Measurements from ENCODE around the gene CAMTA1.
"Not testable (repeated sequence)": the region's sequence is repeated elsewhere in the genome, so short reads cannot be mapped to it uniquely, and the experiment has no call there.

Gene CAMTA1

DNA sequence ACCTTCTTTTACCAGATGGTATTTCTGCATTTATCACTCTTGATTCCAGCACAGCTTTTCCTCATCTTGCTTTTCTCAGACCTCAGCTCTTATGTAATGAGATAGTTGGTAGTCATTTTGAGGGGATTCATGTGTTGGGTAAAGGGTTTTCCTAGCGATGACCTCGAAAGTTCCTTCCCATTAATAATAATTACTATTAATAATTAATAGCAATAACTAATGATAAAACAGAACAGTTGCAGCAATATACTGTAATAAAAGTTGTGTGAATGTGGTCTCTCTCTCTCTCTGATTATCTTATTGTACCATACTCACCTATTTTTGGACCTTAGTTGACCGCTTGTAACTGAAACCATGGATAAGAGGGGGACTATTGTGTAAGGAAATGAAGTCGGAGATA lies 14.2 kb downstream of the CAMTA1 start:
- Histone ChIP-seq H3K4me1 (ENCODE audit: insufficient read depth, low read length) (no peaks in the 10 kb centered on the region), H3K9ac (ENCODE audit: low read depth, low read length) (no peak overlapping the region), H3K27ac (ENCODE audit: low read length) (no peak overlapping the region), H3K27me3 (ENCODE audit: insufficient read depth, low read length) (no peaks in the 10 kb centered on the region), H3K9me3 (ENCODE audit: insufficient read depth, low read depth, low read length) (no peaks in the 10 kb centered on the region), H3K4me3 (ENCODE audit: low read length) (no peak overlapping the region), H3K36me3 (ENCODE audit: insufficient read depth, low read depth, low read length) (peaks cover 7% of the 10 kb centered on the region; the same call in 1 of the 2 replicates)

DNA sequence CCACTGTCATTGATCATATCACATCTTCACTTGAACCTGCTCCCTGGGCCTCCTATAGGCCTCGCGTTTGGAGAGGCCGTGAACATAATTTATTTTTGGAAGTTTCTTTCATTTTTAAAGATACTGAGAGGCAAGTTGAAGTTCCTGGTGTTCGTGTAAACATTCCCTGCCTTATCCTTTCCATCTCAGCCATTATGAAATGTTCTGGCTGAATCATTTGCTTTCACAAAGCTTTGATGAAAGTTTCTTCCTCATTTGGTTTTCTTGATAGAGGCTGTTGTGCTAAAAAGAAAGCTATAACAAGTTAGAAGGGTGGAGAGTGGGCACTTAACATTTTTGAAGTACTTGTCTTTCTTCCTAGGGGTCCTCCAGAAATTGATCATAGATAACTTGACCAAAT lies 15.5 kb downstream of the CAMTA1 start:
- Histone ChIP-seq H3K9me3 (ENCODE audit: insufficient read depth, low read depth, low read length) (no peaks in the 10 kb centered on the region), H3K27ac (ENCODE audit: low read length) (no peak overlapping the region), H3K27me3 (ENCODE audit: insufficient read depth, low read length) (no peaks in the 10 kb centered on the region), H3K36me3 (ENCODE audit: insufficient read depth, low read depth, low read length) (peaks cover 1% of the 10 kb centered on the region; the same call in 1 of the 2 replicates), H3K4me3 (ENCODE audit: low read length) (no peak overlapping the region), H3K9ac (ENCODE audit: low read depth, low read length) (no peak overlapping the region), H3K4me1 (ENCODE audit: insufficient read depth, low read length) (no peaks in the 10 kb centered on the region)

DNA sequence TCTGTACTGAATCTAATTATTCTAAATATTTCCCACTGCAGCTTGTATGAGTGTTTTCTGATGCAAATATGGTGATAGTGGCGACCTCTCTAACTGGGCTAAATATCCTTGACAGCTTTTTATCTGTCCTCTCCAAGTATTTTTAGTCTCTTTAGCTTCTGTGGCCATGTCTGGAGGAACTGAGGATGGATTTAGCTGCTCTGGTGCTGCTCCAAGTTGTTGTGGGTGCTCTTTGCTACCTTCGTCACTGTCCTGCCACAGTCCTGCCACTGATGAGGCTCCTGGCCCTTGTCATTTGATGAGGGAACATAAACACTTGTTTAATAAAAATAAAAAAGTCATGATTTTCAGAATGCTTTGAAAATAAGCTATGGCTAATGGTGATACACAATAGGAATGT lies 15.9 kb downstream of the CAMTA1 start:
- no peak overlapping the region for H3K27ac ChIP-seq (ENCODE audit: low read length)
- H3K9ac ChIP-seq (ENCODE audit: low read depth, low read length) = no peak overlapping the region
- H3K27me3 ChIP-seq (ENCODE audit: insufficient read depth, low read length) = no peaks in the 10 kb centered on the region
- H3K4me1 ChIP-seq (ENCODE audit: insufficient read depth, low read length) = no peaks in the 10 kb centered on the region
- no peak overlapping the region for H3K4me3 ChIP-seq (ENCODE audit: low read length)
- no peaks in the 10 kb centered on the region for H3K36me3 ChIP-seq (ENCODE audit: insufficient read depth, low read depth, low read length)
- H3K9me3 ChIP-seq (ENCODE audit: insufficient read depth, low read depth, low read length) = no peaks in the 10 kb centered on the region

DNA sequence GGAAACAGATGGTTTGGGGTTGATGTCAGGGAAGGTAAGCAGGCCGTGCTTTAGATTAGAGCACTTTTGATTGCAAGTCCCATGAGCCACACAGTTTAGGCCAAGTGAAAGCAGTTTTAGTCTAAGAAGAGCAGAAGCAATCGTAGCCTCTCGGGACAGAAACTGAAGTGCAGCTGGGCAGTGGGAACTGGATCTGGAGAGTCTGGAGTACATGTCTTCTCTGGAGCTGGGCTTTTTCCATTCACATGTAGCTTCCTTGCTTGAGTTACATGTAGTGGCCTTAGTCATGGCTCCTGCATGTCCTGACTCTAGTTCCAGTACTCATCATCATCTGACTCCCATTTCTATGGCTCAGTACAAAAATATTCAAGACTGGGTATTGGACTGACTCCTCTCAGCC lies 16.7 kb downstream of the CAMTA1 start:
- H3K36me3 ChIP-seq (ENCODE audit: insufficient read depth, low read depth, low read length) = peaks cover 3% of the 10 kb centered on the region; the same call in 1 of the 2 replicates
- H3K9me3 ChIP-seq (ENCODE audit: insufficient read depth, low read depth, low read length) = no peaks in the 10 kb centered on the region
- no peak overlapping the region for H3K9ac ChIP-seq (ENCODE audit: low read depth, low read length)
- no peaks in the 10 kb centered on the region for H3K4me1 ChIP-seq (ENCODE audit: insufficient read depth, low read length)
- H3K27ac ChIP-seq (ENCODE audit: low read length) = no peak overlapping the region
- H3K4me3 ChIP-seq (ENCODE audit: low read length) = no peak overlapping the region
- H3K27me3 ChIP-seq (ENCODE audit: insufficient read depth, low read length) = no peaks in the 10 kb centered on the region

DNA sequence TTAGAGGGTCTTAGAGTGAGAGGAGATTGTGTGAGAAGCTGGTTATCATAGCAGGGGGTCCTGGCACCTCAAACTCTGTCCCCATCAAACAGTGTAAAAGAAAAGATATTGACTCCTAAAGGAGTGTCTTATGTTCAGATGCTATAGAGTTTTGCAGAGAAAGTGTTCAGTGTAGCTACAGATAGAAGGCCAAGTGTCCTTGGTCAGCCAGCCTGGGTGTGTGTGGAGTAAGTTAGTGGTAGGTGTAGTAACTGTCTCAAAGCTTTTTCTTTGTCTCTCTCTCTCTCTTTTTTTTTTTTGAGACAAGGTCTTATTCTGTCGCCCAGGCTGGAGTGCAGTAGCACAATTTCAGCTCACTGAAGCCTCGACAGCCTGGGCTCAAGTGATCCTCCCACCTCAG lies 17.2 kb downstream of the CAMTA1 start:
- Histone ChIP-seq H3K9ac (ENCODE audit: low read depth, low read length) (no peak overlapping the region), H3K27ac (ENCODE audit: low read length) (no peak overlapping the region), H3K27me3 (ENCODE audit: insufficient read depth, low read length) (no peaks in the 10 kb centered on the region), H3K9me3 (ENCODE audit: insufficient read depth, low read depth, low read length) (no peaks in the 10 kb centered on the region), H3K4me3 (ENCODE audit: low read length) (no peak overlapping the region), H3K4me1 (ENCODE audit: insufficient read depth, low read length) (no peaks in the 10 kb centered on the region), H3K36me3 (ENCODE audit: insufficient read depth, low read depth, low read length) (peaks cover 4% of the 10 kb centered on the region; the same call in 1 of the 2 replicates)

DNA sequence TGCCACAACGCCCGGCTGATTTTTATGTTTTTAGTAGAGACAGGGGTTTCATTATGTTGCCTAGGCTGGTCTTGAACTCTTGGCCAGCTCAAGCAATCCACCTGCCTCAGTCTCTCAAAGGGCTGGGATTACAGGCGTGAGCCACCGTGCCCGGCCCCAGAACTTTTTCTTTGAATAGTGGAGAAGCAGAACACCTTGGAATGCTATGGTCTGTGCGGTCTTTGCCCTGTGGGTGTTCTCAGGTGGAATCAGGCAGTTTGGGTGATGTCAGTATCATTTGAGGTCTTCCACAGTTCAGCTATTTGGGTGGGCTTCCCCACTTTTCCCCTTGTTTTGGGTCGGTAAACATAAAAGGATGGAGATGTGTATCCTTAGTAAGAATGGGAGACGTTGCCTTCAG lies 17.6 kb downstream of the CAMTA1 start:
- Histone ChIP-seq H3K27ac (ENCODE audit: low read length) (no peak overlapping the region), H3K27me3 (ENCODE audit: insufficient read depth, low read length) (no peaks in the 10 kb centered on the region)

DNA sequence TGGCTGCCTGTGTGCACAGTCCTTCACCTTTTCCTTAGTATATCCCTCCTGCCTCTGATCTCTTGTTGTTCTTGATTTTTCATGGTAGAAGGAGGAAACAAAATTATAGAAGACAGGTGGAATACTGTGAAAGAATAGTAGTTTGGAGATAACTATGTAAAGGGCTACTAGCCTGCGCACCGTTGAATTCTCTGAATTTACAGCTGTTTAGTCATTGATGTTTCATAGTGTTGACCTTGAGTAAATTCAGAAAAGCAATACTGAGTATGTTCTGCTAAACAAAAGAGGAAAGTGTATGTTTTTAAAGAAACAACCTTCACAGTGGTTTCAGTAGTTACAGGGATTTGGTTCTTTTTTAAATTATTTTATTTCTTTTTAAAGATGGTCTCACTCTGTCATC lies 18.1 kb downstream of the CAMTA1 start:
- Histone ChIP-seq H3K9ac (ENCODE audit: low read depth, low read length) (no peak overlapping the region), H3K36me3 (ENCODE audit: insufficient read depth, low read depth, low read length) (peaks cover 4% of the 10 kb centered on the region; the same call in 1 of the 2 replicates), H3K27me3 (ENCODE audit: insufficient read depth, low read length) (no peaks in the 10 kb centered on the region), H3K27ac (ENCODE audit: low read length) (no peak overlapping the region), H3K4me1 (ENCODE audit: insufficient read depth, low read length) (peaks cover 3% of the 10 kb centered on the region; the same call in 1 of the 2 replicates), H3K9me3 (ENCODE audit: insufficient read depth, low read depth, low read length) (no peaks in the 10 kb centered on the region), H3K4me3 (ENCODE audit: low read length) (no peak overlapping the region)

More for the DNA sequence above, 17.6 kb downstream of the CAMTA1 start:
- Histone ChIP-seq H3K4me3 (ENCODE audit: low read length) (no peak overlapping the region), H3K9me3 (ENCODE audit: insufficient read depth, low read depth, low read length) (no peaks in the 10 kb centered on the region), H3K4me1 (ENCODE audit: insufficient read depth, low read length) (peaks cover 2% of the 10 kb centered on the region; the same call in 1 of the 2 replicates), H3K9ac (ENCODE audit: low read depth, low read length) (no peak overlapping the region), H3K36me3 (ENCODE audit: insufficient read depth, low read depth, low read length) (peaks cover 4% of the 10 kb centered on the region; the same call in 1 of the 2 replicates)

DNA sequence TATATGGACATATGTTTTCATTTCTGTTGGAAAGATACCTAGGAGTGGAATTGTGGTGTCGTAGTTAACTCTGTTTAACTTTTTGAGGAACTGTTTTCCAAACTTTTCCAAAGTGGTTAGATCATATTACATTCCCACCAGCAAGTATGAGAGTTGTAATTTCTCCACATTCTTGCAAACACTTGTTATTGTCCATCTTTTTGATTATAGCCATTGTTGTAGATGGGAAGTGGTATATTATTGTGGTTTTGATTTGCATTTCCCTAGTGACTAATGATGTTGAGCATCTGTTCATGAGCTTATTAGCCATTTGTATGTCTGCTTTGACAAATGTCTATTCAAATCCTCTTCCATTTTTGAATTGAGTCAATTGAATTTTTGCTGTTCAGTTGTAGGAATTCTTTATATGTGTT lies 19.8 kb downstream of the CAMTA1 start:
- H3K9ac ChIP-seq (ENCODE audit: low read depth, low read length) = no peak overlapping the region
- peaks cover 6% of the 10 kb centered on the region; the same call in 1 of the 2 replicates for H3K4me1 ChIP-seq (ENCODE audit: insufficient read depth, low read length)
- H3K4me3 ChIP-seq (ENCODE audit: low read length) = no peak overlapping the region

DNA sequence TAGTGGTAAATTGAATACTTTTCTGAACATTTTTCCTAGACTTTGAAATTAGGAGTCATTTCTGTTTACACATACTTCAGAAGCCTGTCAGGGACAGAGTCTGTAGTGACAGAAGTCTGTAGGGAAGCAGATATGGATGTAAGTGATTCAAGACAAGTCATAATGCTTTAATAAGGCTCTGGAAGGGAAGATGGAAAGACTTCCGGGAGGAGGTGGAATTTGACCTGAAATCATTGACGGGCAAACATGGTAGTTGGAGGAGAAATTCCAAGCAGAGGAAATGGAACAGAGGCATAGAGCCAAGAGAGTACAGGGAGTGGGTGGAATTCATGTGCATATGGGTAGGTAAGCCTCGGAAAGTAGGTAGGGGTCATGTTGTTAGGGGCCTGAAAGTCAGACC lies 22.5 kb downstream of the CAMTA1 start:
- no peak overlapping the region for H3K27ac ChIP-seq (ENCODE audit: low read length)
- H3K36me3 ChIP-seq (ENCODE audit: insufficient read depth, low read depth, low read length) = peaks cover 4% of the 10 kb centered on the region; the same call in 1 of the 2 replicates
- no peak overlapping the region for H3K9ac ChIP-seq (ENCODE audit: low read depth, low read length)
- H3K9me3 ChIP-seq (ENCODE audit: insufficient read depth, low read depth, low read length) = no peaks in the 10 kb centered on the region
- no peaks in the 10 kb centered on the region for H3K27me3 ChIP-seq (ENCODE audit: insufficient read depth, low read length)
- peaks cover 6% of the 10 kb centered on the region; the same call in 1 of the 2 replicates for H3K4me1 ChIP-seq (ENCODE audit: insufficient read depth, low read length)
- no peak overlapping the region; the same call in 1 of the 2 replicates for H3K4me3 ChIP-seq (ENCODE audit: low read length)

More for the DNA sequence above, 19.8 kb downstream of the CAMTA1 start:
- Histone ChIP-seq H3K27ac (ENCODE audit: low read length) (no peak overlapping the region), H3K27me3 (ENCODE audit: insufficient read depth, low read length) (no peaks in the 10 kb centered on the region), H3K9me3 (ENCODE audit: insufficient read depth, low read depth, low read length) (no peaks in the 10 kb centered on the region), H3K36me3 (ENCODE audit: insufficient read depth, low read depth, low read length) (peaks cover 4% of the 10 kb centered on the region; the same call in 1 of the 2 replicates)

DNA sequence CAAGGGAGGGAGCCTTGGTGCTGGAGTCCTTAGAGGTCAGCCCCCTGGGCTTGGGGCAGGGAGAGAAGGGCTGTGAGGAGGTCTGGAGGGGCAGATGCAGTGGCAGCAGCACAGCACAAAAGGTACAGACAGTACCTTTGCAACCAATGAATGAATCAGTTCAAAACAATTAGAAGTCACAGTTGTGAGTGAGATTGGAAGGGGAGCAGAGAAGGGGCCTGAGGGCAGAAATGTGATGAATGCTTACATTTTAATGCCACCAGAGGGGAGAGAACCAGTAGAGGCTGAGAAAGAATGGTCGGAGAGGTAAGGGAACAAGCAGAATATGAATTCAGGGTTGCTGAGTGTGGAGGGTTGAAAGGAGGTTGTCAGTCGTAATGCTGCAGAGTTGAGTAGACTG lies 24.2 kb downstream of the CAMTA1 start:
- H3K4me1 ChIP-seq (ENCODE audit: insufficient read depth, low read length) = peaks cover 6% of the 10 kb centered on the region; the same call in 1 of the 2 replicates
- H3K27ac ChIP-seq (ENCODE audit: low read length) = no peak overlapping the region
- no peaks in the 10 kb centered on the region for H3K27me3 ChIP-seq (ENCODE audit: insufficient read depth, low read length)
- H3K36me3 ChIP-seq (ENCODE audit: insufficient read depth, low read depth, low read length) = peaks cover 4% of the 10 kb centered on the region; the same call in 1 of the 2 replicates
- no peak overlapping the region for H3K4me3 ChIP-seq (ENCODE audit: low read length)
- H3K9ac ChIP-seq (ENCODE audit: low read depth, low read length) = no peak overlapping the region
- H3K9me3 ChIP-seq (ENCODE audit: insufficient read depth, low read depth, low read length) = no peaks in the 10 kb centered on the region

DNA sequence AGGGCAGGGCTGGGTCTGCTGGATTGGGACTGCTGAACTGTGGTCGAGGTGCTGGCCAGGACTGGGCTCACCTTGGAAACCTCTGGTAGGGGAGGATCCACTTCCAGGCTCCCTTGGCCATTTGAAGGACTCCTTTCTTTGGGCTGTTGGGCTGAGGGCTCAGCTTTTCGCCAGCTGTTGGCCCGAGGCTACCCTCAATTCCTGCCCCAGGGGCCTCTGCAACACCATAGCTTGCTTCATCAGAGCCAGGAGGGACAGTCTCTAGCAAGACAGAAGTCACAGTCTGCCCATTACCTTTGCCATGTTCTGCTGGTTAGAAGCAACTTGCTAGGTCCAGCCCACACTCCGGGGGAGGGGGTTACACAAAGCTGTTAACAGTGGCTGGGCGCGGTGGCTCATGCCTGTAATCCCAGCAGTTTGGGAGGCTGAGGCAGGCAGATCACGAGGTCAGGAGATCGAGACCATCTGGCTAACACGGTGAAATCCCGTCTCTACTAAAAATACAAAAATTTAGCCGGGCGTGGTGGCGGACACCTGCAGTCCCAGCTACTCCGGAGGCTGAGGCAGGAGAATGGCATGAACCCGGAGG lies 25.0 kb downstream of the CAMTA1 start:
- not testable (repeated sequence) for H3K4me3 ChIP-seq (ENCODE audit: low read length); H3K27me3 ChIP-seq (ENCODE audit: insufficient read depth, low read length); H3K27ac ChIP-seq (ENCODE audit: low read length); H3K4me1 ChIP-seq (ENCODE audit: insufficient read depth, low read length); H3K9me3 ChIP-seq (ENCODE audit: insufficient read depth, low read depth, low read length); H3K36me3 ChIP-seq (ENCODE audit: insufficient read depth, low read depth, low read length); H3K9ac ChIP-seq (ENCODE audit: low read depth, low read length)

DNA sequence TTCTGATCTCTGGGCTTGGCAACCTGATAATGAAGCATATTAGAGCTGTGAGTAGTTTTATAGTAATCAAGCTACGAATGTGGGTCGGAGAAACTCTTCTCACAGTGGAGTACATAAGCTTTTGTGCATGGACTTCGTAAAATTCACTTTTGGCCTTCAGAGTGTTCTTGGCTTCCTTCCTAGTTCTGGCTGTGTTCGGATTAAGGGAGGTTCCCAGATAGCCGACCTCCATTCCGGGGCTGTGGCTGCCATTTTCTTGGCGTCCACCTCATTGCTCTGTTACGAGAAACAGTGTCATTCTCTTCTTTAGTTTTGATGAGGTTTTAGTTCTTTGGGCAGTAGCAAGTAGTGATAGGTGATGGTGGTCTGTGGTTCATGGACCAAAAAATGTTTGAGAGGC lies 26.3 kb downstream of the CAMTA1 start:
- H3K9ac ChIP-seq (ENCODE audit: low read depth, low read length) = no peak overlapping the region
- peaks cover 4% of the 10 kb centered on the region; the same call in 1 of the 2 replicates for H3K36me3 ChIP-seq (ENCODE audit: insufficient read depth, low read depth, low read length)
- H3K9me3 ChIP-seq (ENCODE audit: insufficient read depth, low read depth, low read length) = no peaks in the 10 kb centered on the region
- H3K4me3 ChIP-seq (ENCODE audit: low read length) = no peak overlapping the region
- peaks cover 6% of the 10 kb centered on the region; the same call in 1 of the 2 replicates for H3K4me1 ChIP-seq (ENCODE audit: insufficient read depth, low read length)
- no peaks in the 10 kb centered on the region for H3K27me3 ChIP-seq (ENCODE audit: insufficient read depth, low read length)
- H3K27ac ChIP-seq (ENCODE audit: low read length) = no peak overlapping the region
